A673 (cell line): ENCODE data around the gene CORO2A. TPM values are rescaled to one million over a fixed set of nuclear protein-coding genes. Genes with fewer than 3 reads are reported as not detected.
A peak's percentile ranks its signal among the peaks of the same experiment; 100 is the strongest.

Source experiments
- BruUV-seq: library from RNA; stranded (reverse); fragments of 400-500 nt; replicated peaks from 2 replicates; lab custom pipeline; 2021; lab: Mats Ljungman, UMichigan
- CTCF ChIA-PET: fragments of 300-600 bp; sonication (Branson Sonifier 250); formaldehyde crosslinking; loops from one replicate; lab custom pipeline; 2022; ENCODE audit warnings: antibody characterized with exemption; lab: Charles Lee
- POLR2A ChIA-PET: fragments of 300-600 bp; sonication (Branson Sonifier 250); formaldehyde crosslinking; loops from one replicate; lab custom pipeline; 2022; ENCODE audit warnings: antibody characterized with exemption; ENCODE audit not compliant: low non-redundant PET; lab: Charles Lee
- DNase-seq: peaks from one replicate; pipeline ENCODE4 v3.0.0-alpha.2; 2015; ENCODE audit warnings: low spot score
- H3K27ac ChIP-seq: fragments of 200-600 bp; sonication (generic); 2 replicates; pipeline ENCODE4 v1.5.1; 2016; ENCODE audit warnings: mixed run types, low read depth, mild to moderate bottlenecking, mixed read lengths, antibody characterized with exemption, low read length; ENCODE audit not compliant: poor library complexity, severe bottlenecking
- H3K27me3 ChIP-seq: fragments of 200-600 bp; sonication (generic); replicated peaks from 2 replicates; pipeline ENCODE4 v1.6.1; 2017; ENCODE audit warnings: mixed run types, low read depth, mild to moderate bottlenecking, mixed read lengths, antibody characterized with exemption, low read length; ENCODE audit not compliant: insufficient read depth, poor library complexity
- H3K36me3 ChIP-seq: fragments of 200-600 bp; sonication (generic); 2 replicates; pipeline ENCODE4 v1.6.1; 2016; ENCODE audit warnings: mixed run types, mild to moderate bottlenecking, mixed read lengths, antibody characterized with exemption, low read length; ENCODE audit not compliant: insufficient read depth, poor library complexity, severe bottlenecking
- H3K4me1 ChIP-seq: fragments of 200-600 bp; sonication (generic); 2 replicates; pipeline ENCODE4 v1.6.1; 2017; ENCODE audit warnings: mixed run types, mild to moderate bottlenecking, mixed read lengths, antibody characterized with exemption, low read length; ENCODE audit not compliant: insufficient read depth, poor library complexity, severe bottlenecking
- H3K4me3 ChIP-seq: fragments of 200-600 bp; sonication (generic); 2 replicates; pipeline ENCODE4 v1.5.1; 2016; ENCODE audit warnings: low read depth, mixed run types, mild to moderate bottlenecking, mixed read lengths, low read length; ENCODE audit not compliant: poor library complexity, severe bottlenecking
- H3K9me3 ChIP-seq: fragments of 200-600 bp; sonication (generic); 2 replicates; pipeline ENCODE4 v1.6.1; 2016; ENCODE audit warnings: mixed run types, low read depth, mild to moderate bottlenecking, mixed read lengths, antibody characterized with exemption, low read length; ENCODE audit not compliant: poor library complexity, severe bottlenecking
- EZH2 ChIP-seq: fragments of 200-600 bp; sonication (generic); IDR thresholded peaks from 2 replicates; pipeline ENCODE4 v1.6.1; 2017; ENCODE audit warnings: borderline replicate concordance, low read depth, mild to moderate bottlenecking, mixed read lengths, antibody characterized with exemption, low read length; ENCODE audit not compliant: poor library complexity, severe bottlenecking
- intact Hi-C: fragments of 100-400 bp; cut with micrococcal nuclease; formaldehyde crosslinking; loops from one replicate; pipeline ENCODE4 v1.10.0; 2022; ENCODE audit not compliant: unreplicated experiment
- total RNA-seq: library from RNA; stranded (reverse); gene quantifications from 2 replicates; pipeline ENCODE4 v1.2.3, GENCODE V29; 2021
- TF ChIP-seq, protein P1 (sequence below): fragments of 300-800, 200-600 bp; sonication (generic); conservative IDR thresholded peaks from 2 replicates; pipeline ENCODE4 v1.5.1; 2017; ENCODE audit warnings: low read depth, mild to moderate bottlenecking, antibody characterized with exemption, low read length, moderate library complexity, mixed read lengths

The CORO2A gene
- total RNA-seq, 1 experiment from 2014 or later = 0.52 TPM

DNA sequence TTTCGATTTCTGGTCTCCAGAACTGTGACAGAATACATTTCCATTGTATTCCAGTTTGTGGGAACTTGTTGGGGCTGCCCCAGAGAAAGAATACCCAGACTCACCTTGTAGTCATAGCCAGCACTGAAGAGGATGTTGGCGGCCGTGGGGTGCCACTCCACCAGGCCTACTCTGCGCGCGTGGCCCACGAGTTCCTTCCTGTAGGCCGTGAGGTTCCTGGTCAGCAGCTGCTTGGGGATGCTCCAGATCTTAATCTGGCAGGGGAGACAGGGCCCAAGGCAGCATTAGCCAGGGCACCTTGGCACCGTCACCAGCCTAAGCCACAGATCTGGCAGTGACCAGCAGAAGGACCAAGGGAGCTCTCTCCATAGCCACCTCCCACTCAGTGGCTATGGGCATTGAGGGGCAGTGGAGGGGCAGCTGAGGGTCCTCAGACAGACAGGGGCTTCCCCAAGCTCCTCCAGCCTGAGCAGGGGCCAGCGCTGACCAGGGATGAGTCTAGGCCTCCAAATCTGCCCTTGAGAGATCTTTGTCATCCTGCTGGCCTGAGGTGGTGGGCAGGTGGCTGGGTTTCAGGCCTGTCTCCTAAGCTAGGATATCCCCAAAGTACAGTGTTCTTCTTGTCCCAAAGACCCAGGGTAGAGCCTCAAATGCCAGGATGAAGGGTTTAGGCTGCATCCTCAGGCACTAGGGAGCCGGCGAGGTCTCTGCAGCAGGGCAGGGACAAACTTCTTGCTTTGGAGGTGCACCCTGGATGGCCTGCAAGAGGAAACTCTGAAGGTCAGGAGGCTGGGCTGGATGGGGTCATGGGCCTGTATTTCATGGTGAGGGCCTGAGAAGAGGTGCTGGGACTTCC, 57.5 kb downstream of the CORO2A start:
- H3K27me3 ChIP-seq = no peaks in the 10 kb centered on the region
- no peaks in the 10 kb centered on the region for H3K4me1 ChIP-seq
- BruUV-seq = no TSS peak
- H3K36me3 ChIP-seq = no peaks in the 10 kb centered on the region
- H3K9me3 ChIP-seq = no peaks in the 10 kb centered on the region
- H3K4me3 ChIP-seq = no peak overlapping the region
- ChIA-PET POLR2A (no interaction called here), CTCF (no interaction called here)
- no peak for DNase-seq
- TF ChIP-seq, protein P1, sequence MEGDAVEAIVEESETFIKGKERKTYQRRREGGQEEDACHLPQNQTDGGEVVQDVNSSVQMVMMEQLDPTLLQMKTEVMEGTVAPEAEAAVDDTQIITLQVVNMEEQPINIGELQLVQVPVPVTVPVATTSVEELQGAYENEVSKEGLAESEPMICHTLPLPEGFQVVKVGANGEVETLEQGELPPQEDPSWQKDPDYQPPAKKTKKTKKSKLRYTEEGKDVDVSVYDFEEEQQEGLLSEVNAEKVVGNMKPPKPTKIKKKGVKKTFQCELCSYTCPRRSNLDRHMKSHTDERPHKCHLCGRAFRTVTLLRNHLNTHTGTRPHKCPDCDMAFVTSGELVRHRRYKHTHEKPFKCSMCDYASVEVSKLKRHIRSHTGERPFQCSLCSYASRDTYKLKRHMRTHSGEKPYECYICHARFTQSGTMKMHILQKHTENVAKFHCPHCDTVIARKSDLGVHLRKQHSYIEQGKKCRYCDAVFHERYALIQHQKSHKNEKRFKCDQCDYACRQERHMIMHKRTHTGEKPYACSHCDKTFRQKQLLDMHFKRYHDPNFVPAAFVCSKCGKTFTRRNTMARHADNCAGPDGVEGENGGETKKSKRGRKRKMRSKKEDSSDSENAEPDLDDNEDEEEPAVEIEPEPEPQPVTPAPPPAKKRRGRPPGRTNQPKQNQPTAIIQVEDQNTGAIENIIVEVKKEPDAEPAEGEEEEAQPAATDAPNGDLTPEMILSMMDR = no peak
- TF ChIP-seq EZH2 = no peak
- intact Hi-C loops = no loop called here
- no peak overlapping the region for H3K27ac ChIP-seq

DNA sequence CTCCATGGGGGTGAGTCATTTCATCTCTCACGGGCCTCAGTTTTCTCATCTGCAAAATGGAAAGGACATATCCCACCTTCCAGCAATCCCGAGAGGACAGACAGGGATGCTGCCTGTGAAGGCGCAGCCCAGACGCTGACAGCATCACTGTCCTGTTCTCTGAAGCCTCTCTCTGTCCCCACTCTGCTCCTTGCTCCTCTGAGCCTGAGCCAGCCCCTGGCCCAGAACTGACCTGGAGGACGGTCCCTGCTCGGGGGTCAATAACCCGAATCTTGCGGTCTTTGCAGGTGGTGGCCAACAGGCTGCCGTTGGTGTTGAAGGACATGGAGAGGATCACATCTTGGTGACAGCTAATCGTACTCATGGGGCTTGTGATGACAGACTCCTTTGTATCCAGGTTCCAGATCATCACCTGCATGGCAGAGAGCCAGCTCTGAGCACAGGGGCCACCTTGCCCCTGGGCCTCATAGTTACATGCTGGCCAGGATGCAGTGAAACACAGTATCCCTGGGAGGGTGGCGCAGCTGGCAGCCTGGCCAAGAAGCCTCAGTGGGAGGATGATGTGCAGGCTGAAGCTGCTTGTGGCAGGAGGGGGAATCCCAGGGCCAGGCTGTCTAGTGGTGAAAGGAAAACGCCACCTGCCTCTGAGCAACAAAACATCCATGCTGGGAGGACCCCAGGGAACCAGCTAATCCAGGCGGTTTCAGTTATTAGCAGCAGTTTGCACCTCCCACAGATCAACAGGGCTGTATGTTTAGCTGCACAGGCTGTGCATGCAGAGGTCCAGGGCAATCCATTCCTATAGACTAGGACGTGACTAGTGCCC, 59.4 kb downstream of the CORO2A start:
- peak; percentile 72 for DNase-seq
- H3K27ac ChIP-seq = no peak overlapping the region
- no TSS peak for BruUV-seq
- ChIA-PET POLR2A (no interaction called here), CTCF (no interaction called here)
- TF ChIP-seq EZH2 = no peak
- TF ChIP-seq, protein P1 = peak; percentile 16; the same call in 1 of the 2 replicates
- no peaks in the 10 kb centered on the region for H3K36me3 ChIP-seq
- intact Hi-C loops = no loop called here
- no peak overlapping the region for H3K4me3 ChIP-seq
- H3K27me3 ChIP-seq = no peaks in the 10 kb centered on the region
- H3K4me1 ChIP-seq = no peaks in the 10 kb centered on the region
- no peaks in the 10 kb centered on the region for H3K9me3 ChIP-seq

DNA sequence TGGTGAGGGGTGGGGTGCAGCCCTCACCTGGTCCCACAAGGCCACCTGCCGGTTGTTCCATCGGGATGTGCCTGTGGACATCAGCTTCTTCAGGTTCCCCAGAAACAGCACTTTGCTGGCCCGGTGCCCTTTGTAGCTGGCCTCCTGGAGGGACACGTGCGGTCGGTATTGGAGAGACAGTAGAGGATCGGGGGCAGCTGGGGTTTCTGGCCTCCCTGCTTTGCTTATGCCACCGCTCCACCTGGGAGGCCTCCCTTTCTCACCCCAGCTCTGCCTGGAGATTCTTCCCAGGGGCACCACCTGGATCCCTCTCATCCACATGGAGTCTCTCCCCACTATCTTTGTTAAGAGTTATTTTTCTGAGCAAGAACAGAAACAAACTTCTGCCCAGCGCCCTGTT, 60.3 kb downstream of the CORO2A start:
- H3K36me3 ChIP-seq = no peaks in the 10 kb centered on the region

More for the DNA sequence above, 60.3 kb downstream of the CORO2A start:
- DNase-seq = no peak
- intact Hi-C loops = no loop called here
- no peak for TF ChIP-seq EZH2
- TF ChIP-seq, protein P1 = no peak
- no TSS peak for BruUV-seq
- CTCF ChIA-PET = no interaction called here
- H3K4me1 ChIP-seq = no peaks in the 10 kb centered on the region
- POLR2A ChIA-PET = no interaction called here
- H3K4me3 ChIP-seq = no peak overlapping the region
- no peaks in the 10 kb centered on the region for H3K9me3 ChIP-seq
- no peaks in the 10 kb centered on the region for H3K27me3 ChIP-seq
- no peak overlapping the region for H3K27ac ChIP-seq
